Fibroblast of skin of left biceps (primary cell): ENCODE results near the gene ZC3H15.
"Not testable (repeated sequence)": the region's sequence is repeated elsewhere in the genome, so short reads cannot be mapped to it uniquely, and the experiment has no call there.

Source experiments
- DNase-seq, 2 experiments: peaks; one replicate each; pipeline ENCODE4 v3.0.0-alpha.2; 2013; ENCODE audit warnings: low read depth in 2 of 2

ZC3H15 gene

DNA sequence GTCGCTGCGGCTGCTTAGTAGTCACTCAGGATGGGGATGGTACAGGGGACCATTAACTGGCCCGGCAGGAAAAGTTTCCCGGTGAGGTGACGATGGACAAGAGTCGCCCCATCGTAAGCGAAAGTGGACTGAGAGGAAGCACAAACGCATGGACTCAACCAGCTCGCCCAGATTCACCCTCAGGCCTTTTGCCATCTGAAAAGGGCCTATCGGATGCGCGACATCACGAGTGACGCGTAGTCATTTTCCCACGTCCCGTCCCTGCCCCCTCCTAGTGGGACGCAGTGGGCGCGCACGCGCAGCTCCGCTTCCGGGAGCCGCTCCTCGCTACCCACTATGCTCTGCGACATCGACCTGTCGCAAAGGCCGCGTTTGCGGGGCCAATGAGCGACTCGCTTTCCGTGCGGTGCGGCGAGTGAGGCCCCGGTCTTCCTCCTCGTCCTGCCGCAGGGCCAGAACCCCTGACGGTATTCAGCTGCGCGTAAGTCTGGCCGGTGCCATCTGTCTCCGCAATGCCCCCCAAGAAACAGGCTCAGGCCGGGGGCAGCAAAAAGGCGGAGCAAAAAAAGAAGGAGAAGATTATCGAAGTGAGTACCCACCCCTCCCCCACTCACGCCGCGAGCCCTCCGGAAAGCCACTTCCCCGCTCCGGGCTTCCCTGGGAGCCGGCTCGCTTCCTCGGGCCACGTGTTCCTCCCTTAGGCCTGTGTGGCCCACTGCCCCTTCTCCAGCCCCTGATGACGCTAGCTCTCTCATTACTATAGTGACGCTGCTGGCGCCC is at the start of gene ZC3H15:
ZC3H15 (plus strand) TSS at position 390 of the 780 bp plus-strand sequence; CDS start at position 513, 123 bp downstream.
- DNase-seq, result peak; percentile 91 to 93

GRCh38 chr2:186437719-186438118 is 48.3 kb upstream of the ZC3H15 start:
- no peak for DNase-seq

- DNase-seq, result not testable (repeated sequence)
These were observed 46.4 kb upstream of the ZC3H15 start for GRCh38 chr2:186439673-186440095.

DNA sequence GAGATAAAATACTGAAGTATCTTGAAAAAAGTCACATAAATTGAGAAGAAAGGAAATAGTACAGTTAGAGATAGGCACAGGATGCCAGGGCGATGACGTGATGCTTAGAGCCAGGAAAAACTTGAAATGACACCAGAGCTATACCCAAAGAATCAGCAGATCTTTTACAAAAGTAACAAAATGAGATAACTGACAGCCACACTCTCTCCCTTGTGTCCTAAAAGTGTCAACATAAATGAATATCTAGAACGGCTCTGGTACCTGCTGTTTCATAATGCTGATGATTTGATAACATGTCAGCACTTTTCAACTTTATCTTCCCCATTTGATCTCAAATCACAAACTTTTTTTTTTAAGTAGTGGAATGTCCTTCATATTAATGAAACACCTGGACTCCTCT is 45.6 kb upstream of the ZC3H15 start:
- DNase-seq, result no peak

GRCh38 chr2:186442885-186443284 is 43.2 kb upstream of the ZC3H15 start:
- DNase-seq, result no peak

DNA sequence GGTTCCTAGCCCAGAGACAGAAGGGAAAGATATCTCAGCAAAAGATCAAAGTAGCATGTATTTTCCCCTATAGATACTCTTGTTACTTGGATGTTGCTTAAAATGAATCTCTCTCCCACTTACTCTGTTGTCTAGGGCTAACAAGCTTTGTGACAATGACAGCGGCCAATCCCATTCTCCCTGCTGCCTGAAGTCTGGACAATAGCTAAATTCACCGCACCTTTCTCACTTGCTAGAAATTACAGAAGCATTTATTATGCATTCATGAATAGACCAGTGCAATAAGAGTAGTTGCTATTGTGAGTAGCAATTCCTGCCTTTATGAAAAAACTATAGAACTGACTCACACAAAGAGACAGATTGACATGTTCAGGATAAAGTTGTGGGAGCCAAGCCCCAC is 42.2 kb upstream of the ZC3H15 start:
- DNase-seq, result no peak

DNA sequence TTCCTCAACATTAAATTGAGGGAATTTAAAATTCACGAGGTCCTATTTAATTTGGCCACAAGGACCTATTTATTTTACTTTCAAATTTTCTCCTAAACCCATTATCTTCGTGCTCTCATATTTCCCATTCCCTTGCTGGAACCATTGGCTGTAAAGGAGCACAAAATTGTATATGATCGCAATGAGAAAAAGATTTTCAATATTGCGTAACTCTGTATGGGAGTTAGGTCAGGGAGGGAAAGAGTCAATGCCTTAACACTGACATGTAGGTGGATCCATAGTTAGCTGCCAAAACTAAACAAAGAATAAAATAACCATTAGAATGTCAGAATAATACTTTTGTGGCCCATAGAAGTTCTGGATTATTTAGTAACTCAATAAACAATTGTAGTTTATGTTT is 40.6 kb upstream of the ZC3H15 start:
- no peak for DNase-seq

- no peak for DNase-seq
These were observed 30.4 kb upstream of the ZC3H15 start for GRCh38 chr2:186455613-186456012.

- peak; percentile 56 for DNase-seq
These were observed 29.1 kb upstream of the ZC3H15 start for GRCh38 chr2:186456941-186457340.

DNA sequence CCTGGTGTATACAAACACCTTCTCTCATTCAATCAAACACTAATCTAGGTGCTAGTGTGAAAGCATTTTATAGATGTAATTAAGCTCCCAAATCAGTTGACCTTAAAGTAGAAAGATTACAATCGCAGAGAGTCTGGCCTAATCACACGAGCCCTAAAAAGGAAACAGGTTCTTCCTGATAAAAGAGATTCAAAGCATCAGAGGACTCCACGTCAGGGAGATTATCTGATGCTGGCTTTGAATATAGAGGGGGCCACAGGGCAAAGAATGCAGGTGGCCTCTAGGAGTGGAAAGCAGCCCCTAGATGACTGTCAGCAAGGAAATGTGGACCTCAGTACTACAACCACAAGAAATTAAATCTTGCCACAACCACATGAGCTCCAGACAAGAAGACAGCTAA is 28.2 kb upstream of the ZC3H15 start:
- DNase-seq, result no peak

DNA sequence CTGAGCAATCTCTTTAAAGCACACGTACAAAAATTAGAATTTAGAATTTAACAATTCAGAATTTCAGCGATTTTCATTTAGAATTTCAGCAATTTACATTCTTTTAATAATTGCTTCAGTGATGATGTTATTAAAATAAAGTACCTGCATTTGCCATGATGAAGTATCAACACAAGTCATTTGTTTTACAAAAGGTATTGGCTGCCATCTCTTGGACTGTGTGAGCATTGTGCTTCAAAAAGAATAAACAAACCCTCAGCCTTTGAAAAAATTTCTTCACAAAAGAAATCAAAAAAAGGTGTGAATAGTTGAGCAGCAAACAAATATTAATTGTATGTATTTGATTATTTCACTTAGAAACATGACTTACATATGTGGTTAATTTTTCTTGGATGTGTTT is 27.1 kb upstream of the ZC3H15 start:
- DNase-seq, result no peak

- no peak for DNase-seq
These were observed 25.6 kb upstream of the ZC3H15 start for GRCh38 chr2:186460465-186460864.

GRCh38 chr2:186466743-186467142 is 19.3 kb upstream of the ZC3H15 start:
- no peak for DNase-seq

- no peak for DNase-seq
These were observed 18.6 kb upstream of the ZC3H15 start for GRCh38 chr2:186467421-186467820.

DNA sequence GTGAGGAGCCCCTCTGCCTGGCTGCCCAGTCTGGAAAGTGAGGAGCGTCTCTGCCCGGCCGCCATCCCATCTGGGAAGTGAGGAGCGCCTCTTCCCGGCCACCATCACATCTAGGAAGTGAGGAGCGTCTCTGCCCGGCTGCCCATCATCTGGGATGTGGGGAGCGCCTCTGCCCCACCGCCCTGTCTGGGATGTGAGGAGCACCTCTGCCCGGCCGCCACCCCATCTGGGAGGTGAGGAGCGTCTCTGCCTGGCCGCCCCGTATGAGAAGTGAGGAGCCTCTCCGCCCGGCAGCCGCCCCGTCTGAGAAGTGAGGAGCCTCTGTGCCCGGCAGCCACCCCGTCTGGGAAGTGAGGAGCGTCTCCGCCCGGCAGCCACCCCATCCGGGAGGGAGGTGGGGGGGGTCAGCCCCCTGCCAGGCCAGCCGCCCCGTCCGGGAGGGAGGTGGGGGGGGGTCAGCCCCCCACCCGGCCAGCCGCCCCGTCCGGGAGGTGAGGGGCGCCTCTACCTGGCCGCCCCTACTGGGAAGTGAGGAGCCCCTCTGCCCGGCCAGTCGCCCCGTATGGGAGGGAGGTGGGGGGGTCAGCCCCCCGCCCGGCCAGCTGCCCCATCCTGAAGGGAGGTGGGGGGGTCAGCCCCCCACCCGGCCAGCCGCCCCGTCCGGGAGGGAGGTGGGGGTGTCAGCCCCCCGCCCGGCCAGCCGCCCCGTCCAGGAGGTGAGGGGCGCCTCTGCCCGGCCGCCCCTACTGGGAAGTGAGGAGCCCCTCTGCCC is 13.2 kb upstream of the ZC3H15 start:
- DNase-seq, result not testable (repeated sequence)

GRCh38 chr2:186474239-186474638 is 11.8 kb upstream of the ZC3H15 start:
- not testable (repeated sequence) for DNase-seq

- no peak for DNase-seq
These were observed 8.3 kb upstream of the ZC3H15 start for GRCh38 chr2:186477790-186478189.

GRCh38 chr2:186480991-186481390 is 5.1 kb upstream of the ZC3H15 start:
- no peak for DNase-seq

DNA sequence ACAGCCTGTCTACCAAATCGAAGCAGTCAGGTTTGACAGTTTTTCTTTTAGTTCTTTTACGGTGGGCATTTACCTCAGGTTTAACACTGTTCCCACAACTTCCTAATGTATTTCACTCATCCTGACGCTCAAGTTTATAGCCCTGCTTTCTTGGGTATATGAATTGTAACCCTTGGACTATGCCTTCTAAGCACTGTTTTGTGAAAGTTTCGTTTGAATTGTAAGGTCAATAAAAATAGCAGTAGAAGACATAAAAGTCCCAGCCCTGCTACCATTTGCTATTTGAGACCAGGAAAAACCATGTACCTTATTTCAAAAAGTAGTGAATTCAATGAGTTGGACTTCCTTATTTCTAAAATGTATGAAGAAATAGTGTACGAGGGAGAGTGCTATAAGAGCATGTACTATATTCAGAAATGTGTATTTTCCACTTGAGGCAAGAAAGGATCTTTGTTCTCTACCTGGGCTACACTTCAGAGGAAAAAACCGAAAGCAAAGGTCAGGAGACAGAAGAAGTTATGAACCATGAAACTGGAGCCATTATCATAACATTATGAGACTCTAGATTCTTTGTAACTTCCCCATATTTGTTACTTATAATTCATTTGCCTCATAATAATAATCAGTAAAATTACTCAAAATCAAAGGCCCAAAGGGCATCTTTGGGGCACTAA is 1.9 kb upstream of the ZC3H15 start:
- DNase-seq, result no peak

GRCh38 chr2:186485576-186485870 is 537 bp upstream of the ZC3H15 start:
- no peak for DNase-seq

GRCh38 chr2:186486651-186487647 is 889 bp downstream of the ZC3H15 start:
- DNase-seq, result no peak
